ENCODE data around the gene CALN1.
"Not testable (repeated sequence)": the region's sequence is repeated elsewhere in the genome, so short reads cannot be mapped to it uniquely, and the experiment has no call there.

Gene CALN1

GRCh38 chr7:72404743-72405142 is 7.4 kb downstream of the CALN1 start:
- Histone ChIP-seq H3K4me3 (no peak overlapping the region), H3K4me1 (peaks cover 0 to 40% (median 2%) of the 10 kb centered on the region in 10 experiments; a peak in 7 of 20 replicates), H3K9ac (no peak overlapping the region), H3K9me3 (replicated peaks in 1 of 11) (no peaks in the 10 kb centered on the region; a peak in 1 of 22 replicates), H3K27me3 (no peaks in the 10 kb centered on the region), H3K27ac (no peak overlapping the region), H3K4me2 (peak overlapping the region in 1 of 11 experiments; percentile 38; a peak in 3 of 22 replicates), H4K20me1 (no peaks in the 10 kb centered on the region), H3K36me3 (no peaks in the 10 kb centered on the region)
- no peak for TF ChIP-seq Cebpa-rat (IDR thresholded peaks at IDR 0.05)

DNA sequence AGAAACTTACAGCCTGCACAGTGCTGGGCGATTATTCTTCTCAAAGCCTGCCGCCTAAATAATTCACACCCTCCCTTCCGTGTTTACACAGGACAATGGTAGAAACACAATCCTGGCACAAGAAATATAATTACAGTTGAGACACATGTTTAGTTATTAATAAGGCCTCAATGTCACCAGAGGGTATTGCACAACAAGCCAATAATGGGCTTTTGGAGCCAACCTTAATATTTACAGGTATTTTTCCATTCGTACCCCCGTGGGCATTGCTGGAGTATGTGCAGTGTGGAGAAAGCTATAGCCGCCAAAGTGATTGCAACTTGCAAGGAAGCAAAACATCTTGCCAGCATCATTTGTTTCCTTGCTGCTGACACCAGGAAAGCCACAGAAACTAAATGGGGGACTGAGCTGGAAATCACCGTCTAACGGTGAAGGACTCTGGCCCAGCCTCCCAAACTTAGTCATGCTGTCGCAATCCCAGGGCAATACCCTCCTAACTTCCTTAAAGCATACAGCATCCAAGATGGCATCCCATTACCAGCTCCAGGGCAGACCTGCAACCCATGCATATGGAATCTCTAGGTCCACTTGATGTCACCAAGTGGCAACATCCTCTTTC is 8.6 kb downstream of the CALN1 start:
- Histone ChIP-seq H3K4me1 (peaks cover 0 to 40% (median 2%) of the 10 kb centered on the region in 10 experiments; a peak in 7 of 20 replicates), H3K27me3 (no peaks in the 10 kb centered on the region), H4K20me1 (no peaks in the 10 kb centered on the region), H3K4me3 (no peak overlapping the region), H3K4me2 (peak overlapping the region in 5 of 11 experiments; percentile 0 to 50 (median 41); a peak in 7 of 22 replicates), H3K36me3 (no peaks in the 10 kb centered on the region), H3K9ac (no peak overlapping the region), H3K9me3 (replicated peaks in 1 of 11) (no peaks in the 10 kb centered on the region; a peak in 1 of 22 replicates), H3K27ac (peak overlapping the region in 1 of 11 experiments; percentile 12; a peak in 1 of 22 replicates)
- TF ChIP-seq Cebpa-rat (IDR thresholded peaks at IDR 0.05) = peak in 2 of 11 experiments; percentile 35 to 52; a peak in 2 of 22 replicates

GRCh38 chr7:72394016-72394415 is 18.1 kb downstream of the CALN1 start:
- Histone ChIP-seq H3K9ac (no peak overlapping the region), H3K36me3 (no peaks in the 10 kb centered on the region), H3K27me3 (no peaks in the 10 kb centered on the region), H3K4me3 (no peak overlapping the region), H3K9me3 (replicated peaks in 1 of 11) (peaks cover 0 to 17% (median 8%) of the 10 kb centered on the region in 11 experiments; a peak in 13 of 22 replicates), H4K20me1 (no peaks in the 10 kb centered on the region), H3K4me2 (peak overlapping the region in 4 of 11 experiments; percentile 1 to 23 (median 8); a peak in 3 of 22 replicates), H3K4me1 (peaks cover 0 to 10% (median 0%) of the 10 kb centered on the region in 10 experiments; a peak in 6 of 20 replicates), H3K27ac (no peak overlapping the region)
- no peak for TF ChIP-seq Cebpa-rat (IDR thresholded peaks at IDR 0.05)

- H3K36me3 ChIP-seq = no peaks in the 10 kb centered on the region
- TF ChIP-seq Cebpa-rat (IDR thresholded peaks at IDR 0.05) = no peak
Observed at GRCh38 chr7:72391821-72392377, 20.2 kb downstream of the CALN1 start.

GRCh38 chr7:72386118-72386517 is 26.0 kb downstream of the CALN1 start:
- Histone ChIP-seq H3K4me1 (peaks cover 0 to 12% (median 9%) of the 10 kb centered on the region in 10 experiments; a peak in 12 of 20 replicates), H4K20me1 (no peaks in the 10 kb centered on the region), H3K27ac (no peak overlapping the region), H3K9me3 (replicated peaks in 1 of 11) (peaks cover 0 to 14% (median 8%) of the 10 kb centered on the region in 11 experiments; a peak in 12 of 22 replicates), H3K36me3 (no peaks in the 10 kb centered on the region), H3K27me3 (no peaks in the 10 kb centered on the region), H3K4me2 (no peak overlapping the region), H3K9ac (no peak overlapping the region), H3K4me3 (no peak overlapping the region)
- TF ChIP-seq Cebpa-rat (IDR thresholded peaks at IDR 0.05) = no peak

More at GRCh38 chr7:72391821-72392377, 20.2 kb downstream of the CALN1 start:
- no peak overlapping the region for H3K4me2 ChIP-seq
- H3K9ac ChIP-seq = no peak overlapping the region
- peaks cover 0 to 10% (median 0%) of the 10 kb centered on the region in 10 experiments; a peak in 6 of 20 replicates for H3K4me1 ChIP-seq
- H3K27me3 ChIP-seq = no peaks in the 10 kb centered on the region
- no peak overlapping the region for H3K4me3 ChIP-seq
- no peaks in the 10 kb centered on the region for H4K20me1 ChIP-seq
- no peak overlapping the region for H3K27ac ChIP-seq
- H3K9me3 ChIP-seq (replicated peaks in 1 of 11) = peaks cover 0 to 17% (median 8%) of the 10 kb centered on the region in 11 experiments; a peak in 13 of 22 replicates

DNA sequence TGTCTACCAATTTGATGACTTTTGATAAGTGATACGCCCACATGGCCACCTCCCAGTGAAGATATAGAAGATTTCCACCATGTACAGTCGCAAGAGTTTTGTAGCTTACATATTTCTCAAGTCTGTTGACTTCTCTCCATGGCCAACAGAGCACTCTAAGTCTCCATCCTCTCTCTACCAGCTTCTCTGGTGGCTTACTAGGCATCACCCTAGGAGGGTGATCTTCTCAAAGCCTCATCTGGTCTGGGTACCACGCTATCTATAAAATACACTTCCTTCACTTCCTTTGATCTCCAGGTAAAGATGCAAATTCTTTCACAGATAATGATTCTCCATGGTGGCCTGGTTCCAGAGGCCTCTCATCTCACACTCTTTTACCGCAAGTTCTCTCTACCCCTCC is 49.9 kb downstream of the CALN1 start:
- no peak overlapping the region for H3K9ac ChIP-seq
- H3K4me3 ChIP-seq = no peak overlapping the region
- H3K4me1 ChIP-seq = no peaks in the 10 kb centered on the region
- no peaks in the 10 kb centered on the region for H4K20me1 ChIP-seq
- TF ChIP-seq Cebpa-rat (IDR thresholded peaks at IDR 0.05) = no peak
- no peaks in the 10 kb centered on the region for H3K36me3 ChIP-seq
- no peak overlapping the region for H3K27ac ChIP-seq
- no peaks in the 10 kb centered on the region for H3K9me3 ChIP-seq (replicated peaks in 1 of 11)
- H3K27me3 ChIP-seq = no peaks in the 10 kb centered on the region
- H3K4me2 ChIP-seq = no peak overlapping the region

DNA sequence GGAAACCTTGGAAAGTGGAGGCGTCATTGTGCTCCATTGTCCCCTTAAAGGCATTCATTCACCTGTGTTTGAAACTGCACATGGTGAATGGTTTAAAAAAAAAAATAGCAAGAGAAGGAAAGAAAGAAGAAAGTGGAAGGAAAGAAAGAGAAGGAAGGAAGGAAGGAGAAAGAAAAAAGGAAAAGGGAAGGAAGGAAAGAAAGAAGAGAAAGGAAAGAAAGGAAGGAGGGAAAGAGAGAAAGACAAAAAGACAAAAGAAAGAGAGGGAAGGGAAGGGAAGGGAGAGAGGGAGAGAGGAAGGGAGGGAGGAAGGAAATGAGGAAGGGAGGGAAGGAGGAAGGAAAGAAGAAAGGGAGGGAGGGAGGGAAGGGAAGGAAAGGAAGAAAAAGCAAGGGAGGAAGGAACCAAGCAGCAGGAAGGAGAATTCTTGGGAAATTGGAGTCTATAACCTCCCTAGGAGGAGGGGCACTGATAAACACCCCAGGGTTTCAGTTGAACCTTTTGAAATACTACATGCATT is 66.9 kb downstream of the CALN1 start:
- Histone ChIP-seq H3K27me3 (no peaks in the 10 kb centered on the region), H3K9ac (no peak overlapping the region), H3K27ac (no peak overlapping the region), H4K20me1 (no peaks in the 10 kb centered on the region), H3K4me3 (no peak overlapping the region), H3K4me2 (no peak overlapping the region), H3K4me1 (no peaks in the 10 kb centered on the region), H3K9me3 (replicated peaks in 1 of 11) (peaks cover 0 to 9% (median 3%) of the 10 kb centered on the region in 11 experiments; a peak in 16 of 22 replicates), H3K36me3 (no peaks in the 10 kb centered on the region)
- no peak for TF ChIP-seq Cebpa-rat (IDR thresholded peaks at IDR 0.05)

DNA sequence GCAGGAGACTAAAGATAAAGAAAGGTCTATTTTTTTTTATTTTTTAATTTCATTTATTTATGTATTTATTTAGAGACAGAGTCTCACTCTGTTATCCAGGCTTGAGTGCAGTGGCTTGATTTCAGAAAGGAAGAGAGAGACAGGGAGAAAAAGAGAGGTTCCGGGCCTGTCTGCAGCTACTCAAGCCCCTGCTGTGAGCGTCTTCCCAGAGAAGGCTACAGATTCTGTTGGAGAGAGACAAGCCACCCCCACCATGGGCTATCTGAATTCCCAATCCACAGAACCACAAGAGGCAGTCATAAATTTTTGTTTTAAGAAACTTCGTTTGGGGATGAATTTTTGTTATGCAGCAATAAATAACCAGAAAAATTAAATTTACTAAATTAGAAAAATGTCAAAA is 68.1 kb downstream of the CALN1 start:
- Histone ChIP-seq H3K27me3 (peaks cover 0 to 5% (median 0%) of the 10 kb centered on the region in 11 experiments; a peak in 1 of 22 replicates), H3K4me1 (no peaks in the 10 kb centered on the region), H3K27ac (no peak overlapping the region), H3K4me2 (no peak overlapping the region), H3K9ac (no peak overlapping the region), H4K20me1 (no peaks in the 10 kb centered on the region), H3K36me3 (peaks cover 0 to 7% (median 0%) of the 10 kb centered on the region in 11 experiments; a peak in 1 of 22 replicates), H3K9me3 (replicated peaks in 1 of 11) (peaks cover 12 to 22% (median 16%) of the 10 kb centered on the region in 11 experiments; a peak in 21 of 22 replicates), H3K4me3 (no peak overlapping the region)
- TF ChIP-seq Cebpa-rat (IDR thresholded peaks at IDR 0.05) = no peak

GRCh38 chr7:72343354-72343753 is 68.8 kb downstream of the CALN1 start:
- not testable (repeated sequence) for H3K27ac ChIP-seq, H3K27me3 ChIP-seq, H3K4me1 ChIP-seq, H3K4me2 ChIP-seq, H4K20me1 ChIP-seq, H3K9ac ChIP-seq, H3K4me3 ChIP-seq, H3K36me3 ChIP-seq
- peaks cover 14 to 24% (median 17%) of the 10 kb centered on the region in 11 experiments; a peak in 21 of 22 replicates for H3K9me3 ChIP-seq (replicated peaks in 1 of 11)
